Colonic mucosa (tissue), 4 donors: ENCODE measurements around the gene MTCH2. TPM values are rescaled to one million over a fixed set of nuclear protein-coding genes. Genes with fewer than 3 reads are reported as not detected.
A peak's percentile ranks its signal among the peaks of the same experiment; 100 is the strongest.

Experiments used
- DNase-seq: peaks from one replicate; pipeline ENCODE4 v3.0.0-alpha.2; 2020
- H3K27ac ChIP-seq: fragments of 200-600 bp; one replicate; pipeline ENCODE4 v1.8.0; 2021
- H3K27me3 ChIP-seq: fragments of 200-600 bp; one replicate; pipeline ENCODE4 v1.8.0; 2021
- H3K36me3 ChIP-seq: fragments of 200-600 bp; one replicate; pipeline ENCODE4 v1.8.0; 2021
- H3K4me1 ChIP-seq: fragments of 200-600 bp; one replicate; pipeline ENCODE4 v1.8.0; 2021; ENCODE audit warnings: mild to moderate bottlenecking
- H3K4me3 ChIP-seq: fragments of 200-600 bp; one replicate; pipeline ENCODE4 v1.8.0; 2021
- H3K9ac ChIP-seq, 2 donors: one replicate each; pipeline ENCODE4 v1.7.0; 2013; ENCODE audit warnings: control low read depth in 2 of 2, low read depth in 2 of 2, low read length in 2 of 2
- H3K9me3 ChIP-seq: fragments of 200-600 bp; one replicate; pipeline ENCODE4 v1.8.0; 2021
- CTCF ChIP-seq: fragments of 200-600 bp; IDR thresholded peaks from one replicate; pipeline ENCODE4 v1.8.0; 2022; ENCODE audit warnings: antibody characterized with exemption, mild to moderate bottlenecking
- intact Hi-C: fragments of 100-400 bp; cut with DNase I; formaldehyde crosslinking; loops from one replicate; pipeline ENCODE4 v1.14.1; 2022
- total RNA-seq, 2 donors: library from RNA; stranded (reverse); fragmentation: NEBNext Ultra II Directional in 1 of 2; extraction: Animal tissue kit (Norgen Biotek cat#: 25700) in 1 of 2; gene quantifications; one replicate each; pipeline ENCODE4 v1.2.1, GENCODE V29; 2021
- donor health status: healthy.
- donor health status: DM: no; HTN: no; CAD: no.
- donor health status: DM: no; HTN: no; CAD: no.

MTCH2 gene
- total RNA-seq, 2 donors from 2014 or later: 162 to 190 TPM

- no peak within 1 kb of the TSS for H3K27ac ChIP-seq
- DNase-seq: no peak
- intact Hi-C loops: no loop called here
Observed at GRCh38 chr11:47586098-47586855, 56.1 kb downstream of the MTCH2 start, which contains the start of gene FAM180B. Gene FAM180B, plus strand, starts transcription at chr11:47586678. Its CDS starts 91 bp downstream, at chr11:47586769.

GRCh38 chr11:47583844-47584243 lies 58.5 kb downstream of the MTCH2 start:
- DNase-seq: no peak
- Histone ChIP-seq H3K27ac (no peak overlapping the region), H3K9ac (no peak overlapping the region), H3K27me3 (no peaks in the 10 kb centered on the region), H3K4me1 (no peaks in the 10 kb centered on the region), H3K9me3 (no peaks in the 10 kb centered on the region), H3K4me3 (no peak overlapping the region), H3K36me3 (peaks cover 19% of the 10 kb centered on the region)
- TF ChIP-seq CTCF: no peak
- intact Hi-C loops: no loop called here

More at GRCh38 chr11:47586098-47586855, 56.1 kb downstream of the MTCH2 start, which contains the start of gene FAM180B:
- no peaks in the 10 kb centered on the region for H3K27me3 ChIP-seq
- TF ChIP-seq CTCF: no peak
- H3K9ac ChIP-seq: no peak within 1 kb of the TSS
- peaks cover 19% of the 10 kb centered on the region for H3K36me3 ChIP-seq
- no peaks in the 10 kb centered on the region for H3K9me3 ChIP-seq
- no peak within 1 kb of the TSS for H3K4me3 ChIP-seq
- no peaks in the 10 kb centered on the region for H3K4me1 ChIP-seq

GRCh38 chr11:47578524-47579494 lies 63.5 kb downstream of the MTCH2 start, which contains the start of the genes KBTBD4 and NDUFS3:
Gene KBTBD4, minus strand, starts transcription at chr11:47578970. Its CDS starts 19 bp downstream, at chr11:47578951.
Gene NDUFS3, plus strand, starts transcription at chr11:47579074. Its CDS starts 18 bp downstream, at chr11:47579092.
- no peak for TF ChIP-seq CTCF
- intact Hi-C loops: no loop called here
- Histone ChIP-seq H3K9me3 (no peaks in the 10 kb centered on the region), H3K36me3 (peaks cover 13% of the 10 kb centered on the region), H3K27me3 (no peaks in the 10 kb centered on the region), H3K4me3 (peak within 1 kb of the TSS; percentile 93), H3K27ac (peak within 1 kb of the TSS; percentile 77), H3K9ac (peak within 1 kb of the TSS; percentile 96 to 98), H3K4me1 (peaks cover 11% of the 10 kb centered on the region)
- DNase-seq: peak; percentile 94

GRCh38 chr11:47577460-47578041 lies 64.8 kb downstream of the MTCH2 start:
- no peak for TF ChIP-seq CTCF
- Histone ChIP-seq H3K27me3 (no peaks in the 10 kb centered on the region), H3K4me1 (peaks cover 11% of the 10 kb centered on the region), H3K27ac (no peak overlapping the region), H3K4me3 (no peak overlapping the region), H3K9ac (peak overlapping the region in 1 of 2 donors; percentile 98), H3K36me3 (peaks cover 20% of the 10 kb centered on the region), H3K9me3 (no peaks in the 10 kb centered on the region)
- no peak for DNase-seq
- intact Hi-C loops: no loop called here

- no peak for TF ChIP-seq CTCF
- Histone ChIP-seq H3K9me3 (no peaks in the 10 kb centered on the region), H3K4me1 (peaks cover 10% of the 10 kb centered on the region), H3K27me3 (no peaks in the 10 kb centered on the region), H3K9ac (no peak overlapping the region), H3K4me3 (no peak overlapping the region), H3K27ac (no peak overlapping the region), H3K36me3 (peaks cover 9% of the 10 kb centered on the region)
- intact Hi-C loops: no loop called here
- no peak for DNase-seq
Observed at GRCh38 chr11:47573321-47573720, 69.0 kb downstream of the MTCH2 start.
